ENCODE measurements around the gene PRR23C. TPM values are rescaled to one million over a fixed set of nuclear protein-coding genes. Genes with fewer than 3 reads are reported as not detected.

PRR23C gene
- not detected for total RNA-seq

GRCh38 chr3:139044366-139045210 lies at the start of gene PRR23C:
Gene PRR23C, minus strand, starts transcription at chr3:139044892. Its CDS starts 272 bp downstream, at chr3:139044620.
- no peaks in the 10 kb centered on the region for H3K36me3 ChIP-seq
- no peaks in the 10 kb centered on the region for H3K4me1 ChIP-seq
- H3K4me3 ChIP-seq: no peak within 1 kb of the TSS
- no peaks in the 10 kb centered on the region for H3K27me3 ChIP-seq
- DNase-seq (ENCODE audit: low spot score): no peak
- H3K27ac ChIP-seq: no peak within 1 kb of the TSS
- no peak for TF ChIP-seq CTCF (IDR thresholded peaks at IDR 0.05)
- peaks cover 0 to 11% of the 10 kb centered on the region in 2 donors for H3K9me3 ChIP-seq

- Histone ChIP-seq H3K36me3 (no peaks in the 10 kb centered on the region), H3K4me3 (no peak overlapping the region), H3K9me3 (peaks cover 0 to 18% of the 10 kb centered on the region in 2 donors), H3K27me3 (no peaks in the 10 kb centered on the region), H3K4me1 (no peaks in the 10 kb centered on the region), H3K27ac (no peak overlapping the region)
- no peak for TF ChIP-seq CTCF (IDR thresholded peaks at IDR 0.05)
- DNase-seq (ENCODE audit: low spot score): no peak
Measured at GRCh38 chr3:139093840-139094239, 49.1 kb upstream of the PRR23C start.

GRCh38 chr3:139088462-139089324 lies 44.0 kb upstream of the PRR23C start:
- Histone ChIP-seq H3K9me3 (peaks cover 0 to 19% of the 10 kb centered on the region in 2 donors), H3K27ac (no peak overlapping the region), H3K4me3 (no peak overlapping the region), H3K27me3 (no peaks in the 10 kb centered on the region), H3K36me3 (no peaks in the 10 kb centered on the region), H3K4me1 (no peaks in the 10 kb centered on the region)
- no peak for DNase-seq (ENCODE audit: low spot score)
- TF ChIP-seq CTCF (IDR thresholded peaks at IDR 0.05): no peak

GRCh38 chr3:139087621-139088020 lies 42.9 kb upstream of the PRR23C start:
- Histone ChIP-seq H3K27me3 (no peaks in the 10 kb centered on the region), H3K27ac (no peak overlapping the region)
- no peak for TF ChIP-seq CTCF (IDR thresholded peaks at IDR 0.05)

GRCh38 chr3:139084176-139084575 lies 39.5 kb upstream of the PRR23C start:
- no peak overlapping the region for H3K27ac ChIP-seq
- H3K9me3 ChIP-seq: peaks cover 0 to 9% of the 10 kb centered on the region in 2 donors
- H3K4me1 ChIP-seq: no peaks in the 10 kb centered on the region
- no peak overlapping the region for H3K4me3 ChIP-seq
- TF ChIP-seq CTCF (IDR thresholded peaks at IDR 0.05): no peak
- no peaks in the 10 kb centered on the region for H3K27me3 ChIP-seq
- DNase-seq (ENCODE audit: low spot score): no peak
- no peaks in the 10 kb centered on the region for H3K36me3 ChIP-seq

More at GRCh38 chr3:139087621-139088020, 42.9 kb upstream of the PRR23C start:
- Histone ChIP-seq H3K4me1 (no peaks in the 10 kb centered on the region), H3K4me3 (no peak overlapping the region), H3K36me3 (no peaks in the 10 kb centered on the region), H3K9me3 (peaks cover 0 to 18% of the 10 kb centered on the region in 2 donors)
- DNase-seq (ENCODE audit: low spot score): no peak

Data from right atrium auricular region (tissue), 2 donors.